Keratinocyte (primary cell): ENCODE results near the gene MMP24. TPM values are rescaled to one million over a fixed set of nuclear protein-coding genes. Genes with fewer than 3 reads are reported as not detected.

ENCODE experiments used
- DNase-seq: peaks from one replicate; pipeline ENCODE4 v3.0.0-alpha.2; 2011; ENCODE audit warnings: low read depth, missing footprints, low spot score
- FAIRE-seq: peaks from 2 replicates; lab custom pipeline; 2011; peaks lifted over from hg19 to GRCh38; lab: Jason Lieb, UNC
- H2AFZ ChIP-seq: 2 replicates; pipeline ENCODE4 v1.6.0; 2012; ENCODE audit warnings: low read length, control low read depth, inconsistent platforms; ENCODE audit not compliant: control insufficient read depth
- H3K27ac ChIP-seq: 2 replicates; pipeline ENCODE4 v1.5.1; 2011; ENCODE audit warnings: low read length; ENCODE audit not compliant: control insufficient read depth, insufficient read depth
- H3K27me3 ChIP-seq: 3 replicates; pipeline ENCODE4 v1.6.0; 2011; ENCODE audit warnings: low read length; ENCODE audit not compliant: control insufficient read depth, insufficient read depth; ENCODE audit errors: extremely low read depth
- H3K36me3 ChIP-seq, 2 experiments: 2 replicates in 1 of 2; 3 replicates in 1 of 2; pipeline ENCODE4 v1.5.1; 2011; ENCODE audit warnings: low read length in 2 of 2, mild to moderate bottlenecking in 1 of 2; ENCODE audit not compliant: control insufficient read depth in 2 of 2, insufficient read depth in 2 of 2; ENCODE audit errors: extremely low read depth in 1 of 2
- H3K4me1 ChIP-seq: 3 replicates; pipeline ENCODE4 v1.5.1; 2011; ENCODE audit warnings: low read length; ENCODE audit not compliant: control insufficient read depth, insufficient read depth; ENCODE audit errors: extremely low read depth
- H3K4me2 ChIP-seq: 3 replicates; pipeline ENCODE4 v1.6.0; 2011; ENCODE audit warnings: low read depth, low read length; ENCODE audit not compliant: control insufficient read depth, insufficient read depth; ENCODE audit errors: extremely low read depth
- H3K4me3 ChIP-seq, 3 experiments: fragments of 200-600 bp in 1 of 3; sonication (generic) in 1 of 3; 2 replicates in 2 of 3; 3 replicates in 1 of 3; pipeline ENCODE4 v1.5.1; 2011 to 2016; ENCODE audit warnings: low read length in 3 of 3, mild to moderate bottlenecking in 3 of 3, control low read depth in 2 of 3, inconsistent platforms in 1 of 3, low read depth in 1 of 3, mixed read lengths in 1 of 3, mixed run types in 1 of 3, moderate library complexity in 1 of 3; ENCODE audit not compliant: control insufficient read depth in 2 of 3, insufficient read depth in 2 of 3; ENCODE audit errors: extremely low read depth in 1 of 3
- H3K79me2 ChIP-seq: 2 replicates; pipeline ENCODE4 v1.6.0; 2012; ENCODE audit warnings: low read length; ENCODE audit not compliant: control insufficient read depth, insufficient read depth
- H3K9ac ChIP-seq: 3 replicates; pipeline ENCODE4 v1.6.0; 2011; ENCODE audit warnings: low read length; ENCODE audit not compliant: control insufficient read depth, insufficient read depth; ENCODE audit errors: extremely low read depth
- H3K9me1 ChIP-seq: 3 replicates; pipeline ENCODE4 v1.6.0; 2011; ENCODE audit warnings: low read length; ENCODE audit not compliant: control insufficient read depth, insufficient read depth; ENCODE audit errors: extremely low read depth
- H3K9me3 ChIP-seq: 2 replicates; pipeline ENCODE4 v1.5.1; 2012; ENCODE audit warnings: low read depth, low read length; ENCODE audit not compliant: control insufficient read depth
- H4K20me1 ChIP-seq: 3 replicates; pipeline ENCODE4 v1.6.0; 2011; ENCODE audit warnings: low read length; ENCODE audit not compliant: control insufficient read depth, insufficient read depth; ENCODE audit errors: extremely low read depth
- CTCF ChIP-seq, 3 experiments: IDR thresholded peaks in 1 of 3; conservative IDR thresholded peaks in 1 of 3; optimal IDR thresholded peaks in 1 of 3; 2 replicates in 2 of 3; 3 replicates in 1 of 3; pipeline versions ENCODE3 to v1.5.1; 2011; ENCODE audit warnings: low read length in 3 of 3, mild to moderate bottlenecking in 3 of 3, moderate library complexity in 2 of 3, control low read depth in 1 of 3, inconsistent platforms in 1 of 3; ENCODE audit not compliant: insufficient read depth in 2 of 3; ENCODE audit errors: extremely low read depth in 1 of 3
- EZH2 ChIP-seq: IDR thresholded peaks from one replicate; pipeline ENCODE4 v1.6.1; 2012; ENCODE audit warnings: inconsistent platforms, mild to moderate bottlenecking, low read length, moderate library complexity
- dilution Hi-C: fragments of 300-500 bp; cut with MboI; formaldehyde crosslinking; loops from one replicate; pipeline ENCODE4 v1.7.0; 2020; ENCODE audit warnings: low sequenced_read_pairs; ENCODE audit not compliant: extremely low pct_ligation_motif_present
- polyA plus RNA-seq, 5 experiments: library from polyadenylated mRNA; depleted of rRNA in 3 of 5; stranded (reverse) in 3 of 5; stranded (forward) in 1 of 5; unstranded in 1 of 5; fragments of >200 nt; gene quantifications; 1 replicate in 1 of 5; 2 replicates in 3 of 5; 3 replicates in 1 of 5; pipeline versions ENCODE4 v1.2.1 to v1.2.3, GENCODE V29; 2011 to 2012; ENCODE audit warnings: missing spikeins in 2 of 5, low read depth in 1 of 5, low replicate concordance in 1 of 5

The MMP24 gene
- polyA plus RNA-seq, 1 donor (not counting 4 experiments of a cell fraction or from before 2014, with no cell fraction given), result not detected

GRCh38 chr20:35240083-35240810, 13.8 kb downstream of the MMP24 start:
- Histone ChIP-seq H3K4me2 (no peak overlapping the region), H3K27me3 (peaks cover 10% of the 10 kb centered on the region), H2AFZ (no peak overlapping the region), H3K79me2 (no peaks in the 10 kb centered on the region), H3K36me3 (no peaks in the 10 kb centered on the region), H3K9me1 (no peaks in the 10 kb centered on the region), H3K4me1 (no peaks in the 10 kb centered on the region), H3K27ac (no peak overlapping the region), H3K9me3 (no peaks in the 10 kb centered on the region), H4K20me1 (no peaks in the 10 kb centered on the region), H3K4me3 (no peak overlapping the region), H3K9ac (no peak overlapping the region)
- DNase-seq (no peak), FAIRE-seq (no peak)
- dilution Hi-C loops, result no loop called here
- no peak for TF ChIP-seq EZH2
- no peak for TF ChIP-seq CTCF (optimal IDR thresholded peaks at IDR 0.05 in 1 of 3, IDR thresholded peaks at IDR 0.05 in 1 of 3, conservative IDR thresholded peaks at IDR 0.05 in 1 of 3; ENCODE audit: extremely low read depth in 1 of 3, insufficient read depth in 2 of 3, low read length in 3 of 3)

- TF ChIP-seq EZH2 (no peak), CTCF (optimal IDR thresholded peaks at IDR 0.05 in 1 of 3, IDR thresholded peaks at IDR 0.05 in 1 of 3, conservative IDR thresholded peaks at IDR 0.05 in 1 of 3; ENCODE audit: extremely low read depth in 1 of 3, insufficient read depth in 2 of 3, low read length in 3 of 3) (no peak)
- no peaks in the 10 kb centered on the region for H3K9me1 ChIP-seq
- dilution Hi-C loops, result no loop called here
Measured at GRCh38 chr20:35240811-35241293, 14.4 kb downstream of the MMP24 start.

More at GRCh38 chr20:35240811-35241293, 14.4 kb downstream of the MMP24 start:
- DNase-seq (no peak), FAIRE-seq (no peak)
- no peak overlapping the region for H3K4me2 ChIP-seq
- no peaks in the 10 kb centered on the region for H3K79me2 ChIP-seq
- H3K9me3 ChIP-seq, result no peaks in the 10 kb centered on the region
- no peaks in the 10 kb centered on the region for H4K20me1 ChIP-seq
- no peaks in the 10 kb centered on the region for H3K36me3 ChIP-seq
- no peak overlapping the region for H3K9ac ChIP-seq
- H3K4me3 ChIP-seq, result no peak overlapping the region
- peaks cover 10% of the 10 kb centered on the region for H3K27me3 ChIP-seq
- no peak overlapping the region for H2AFZ ChIP-seq
- no peak overlapping the region for H3K27ac ChIP-seq
- H3K4me1 ChIP-seq, result no peaks in the 10 kb centered on the region
